ENCODE measurements around the gene GASK1A.

The GASK1A gene

GRCh38 chr3:43017004-43017403, 37.9 kb downstream of the GASK1A start:
- no peak for DNase-seq (ENCODE audit: extremely low read depth, low read depth)
- no peak for TF ChIP-seq CTCF (IDR thresholded peaks at IDR 0.05; ENCODE audit: low read depth, low read length)

- no peak for DNase-seq (ENCODE audit: extremely low read depth, low read depth)
- no peak for TF ChIP-seq CTCF (IDR thresholded peaks at IDR 0.05; ENCODE audit: low read depth, low read length)
These were observed 38.6 kb downstream of the GASK1A start for GRCh38 chr3:43017593-43018195.

GRCh38 chr3:43018246-43018645, 39.1 kb downstream of the GASK1A start:
- no peak for TF ChIP-seq CTCF (IDR thresholded peaks at IDR 0.05; ENCODE audit: low read depth, low read length)
- DNase-seq (ENCODE audit: extremely low read depth, low read depth), result no peak

- no peak for DNase-seq (ENCODE audit: extremely low read depth, low read depth)
- no peak for TF ChIP-seq CTCF (IDR thresholded peaks at IDR 0.05; ENCODE audit: low read depth, low read length)
These were observed 40.1 kb downstream of the GASK1A start for GRCh38 chr3:43019006-43019809.

- TF ChIP-seq CTCF (IDR thresholded peaks at IDR 0.05; ENCODE audit: low read depth, low read length), result no peak
- DNase-seq (ENCODE audit: extremely low read depth, low read depth), result no peak
These were observed 40.7 kb downstream of the GASK1A start for GRCh38 chr3:43019826-43020225.

GRCh38 chr3:43021186-43021585, 42.1 kb downstream of the GASK1A start:
- TF ChIP-seq CTCF (IDR thresholded peaks at IDR 0.05; ENCODE audit: low read depth, low read length), result no peak
- DNase-seq (ENCODE audit: extremely low read depth, low read depth), result no peak

GRCh38 chr3:43022121-43022520, 43.0 kb downstream of the GASK1A start:
- TF ChIP-seq CTCF (IDR thresholded peaks at IDR 0.05; ENCODE audit: low read depth, low read length), result no peak
- no peak for DNase-seq (ENCODE audit: extremely low read depth, low read depth)
